Mucosa of descending colon (tissue), 3 donors: Measurements from ENCODE around the gene LAX1. TPM values are rescaled to one million over a fixed set of nuclear protein-coding genes. Genes with fewer than 3 reads are reported as not detected.
A peak's percentile ranks its signal among the peaks of the same experiment; 100 is the strongest.

Source experiments
- ATAC-seq: fragments of 200-7000 bp; cut with Tn5 transposase; one replicate; pipeline ENCODE4 v1.9.1; 2020; ENCODE audit warnings: mild to moderate bottlenecking, moderate library complexity
- DNase-seq, 3 donors: peaks; one replicate each; pipeline ENCODE4 v3.0.0-alpha.2; 2020
- H3K36me3 ChIP-seq: fragments of 200-600 bp; one replicate; pipeline ENCODE4 v1.8.0; 2021; ENCODE audit warnings: low read depth, mild to moderate bottlenecking
- H3K4me1 ChIP-seq: fragments of 200-600 bp; one replicate; pipeline ENCODE4 v1.8.0; 2021; ENCODE audit warnings: low read depth, mild to moderate bottlenecking
- H3K4me3 ChIP-seq: fragments of 200-600 bp; one replicate; pipeline ENCODE4 v1.8.0; 2021; ENCODE audit warnings: mild to moderate bottlenecking
- H3K9me3 ChIP-seq: fragments of 200-600 bp; one replicate; pipeline ENCODE4 v1.8.0; 2021; ENCODE audit warnings: mild to moderate bottlenecking
- CTCF ChIP-seq: fragments of 200-600 bp; IDR thresholded peaks from one replicate; pipeline ENCODE4 v1.8.0; 2022; ENCODE audit warnings: antibody characterized with exemption, mild to moderate bottlenecking
- intact Hi-C, 2 donors: fragments of 100-400 bp; cut with DNase I in 1 of 2; cut with micrococcal nuclease in 1 of 2; formaldehyde crosslinking; loops; one replicate each; pipeline versions ENCODE4 v1.11.0 to v1.11.1; 2022; cut with DNase I, micrococcal nuclease
- long read RNA-seq, 2 donors: library from polyadenylated mRNA; unstranded; transcript quantifications; one replicate each; pipeline ENCODE4 v2.0.0, GENCODE V29; 2019 to 2021
- total RNA-seq, 3 donors: library from RNA; stranded (reverse); fragmentation: NEBNext Ultra II Directional in 2 of 3; extraction: Animal tissue kit (Norgen Biotek cat#: 25700) in 2 of 3; gene quantifications; one replicate each; pipeline versions ENCODE4 v1.2.1 to v1.2.4, GENCODE V29; 2021 to 2023
- donor health status: DM: no; HTN: no; CAD: no; lungs with moderate emphysema.
- donor health status: DM: no; HTN: no; CAD: no.
- donor health status: DM: no; HTN: yes; CAD: no.

The LAX1 gene
- 1 to 10 TPM; 1.1 to 2.6 (median 1.5) TPM for total RNA-seq
- long read RNA-seq, donor 1: 0 reads
- long read RNA-seq, donor 2: 0 reads

- intact Hi-C loops: no loop called here
- TF ChIP-seq CTCF: no peak
- H3K9me3 ChIP-seq: no peaks in the 10 kb centered on the region
- peaks cover 11% of the 10 kb centered on the region for H3K4me1 ChIP-seq
- ATAC-seq (peak; percentile 53), DNase-seq (peak in 1 of 3 donors; percentile 56)
- no peaks in the 10 kb centered on the region for H3K36me3 ChIP-seq
- no peak within 1 kb of the TSS for H3K4me3 ChIP-seq
Observed at GRCh38 chr1:203765029-203765837, at the start of gene LAX1. Gene LAX1, plus strand, starts transcription at chr1:203765183. Its CDS starts 383 bp downstream, at chr1:203765566.

GRCh38 chr1:203717120-203717519 is 47.9 kb upstream of the LAX1 start:
- H3K9me3 ChIP-seq: no peaks in the 10 kb centered on the region
- ATAC-seq: no peak
- intact Hi-C loops: no loop called here
- H3K36me3 ChIP-seq: no peaks in the 10 kb centered on the region
- no peak overlapping the region for H3K4me3 ChIP-seq
- DNase-seq: no peak
- no peaks in the 10 kb centered on the region for H3K4me1 ChIP-seq
- TF ChIP-seq CTCF: no peak

GRCh38 chr1:203720242-203720641 is 44.7 kb upstream of the LAX1 start:
- ATAC-seq (no peak), DNase-seq (no peak)
- no peaks in the 10 kb centered on the region for H3K4me1 ChIP-seq
- TF ChIP-seq CTCF: no peak
- H3K9me3 ChIP-seq: no peaks in the 10 kb centered on the region
- intact Hi-C loops: no loop called here
- no peak overlapping the region for H3K4me3 ChIP-seq
- no peaks in the 10 kb centered on the region for H3K36me3 ChIP-seq

- Histone ChIP-seq H3K36me3 (no peaks in the 10 kb centered on the region), H3K4me1 (no peaks in the 10 kb centered on the region), H3K9me3 (no peaks in the 10 kb centered on the region), H3K4me3 (no peak overlapping the region)
- DNase-seq (no peak), ATAC-seq (no peak)
- no peak for TF ChIP-seq CTCF
- intact Hi-C loops: no loop called here
Observed at GRCh38 chr1:203722909-203723308, 42.1 kb upstream of the LAX1 start.

GRCh38 chr1:203726417-203726867 is 38.5 kb upstream of the LAX1 start:
- no peak for ATAC-seq
- Histone ChIP-seq H3K4me1 (no peaks in the 10 kb centered on the region), H3K9me3 (no peaks in the 10 kb centered on the region), H3K36me3 (no peaks in the 10 kb centered on the region), H3K4me3 (no peak overlapping the region)
- TF ChIP-seq CTCF: no peak
- intact Hi-C loops: no loop called here
- DNase-seq: no peak
